ENCODE results near the gene ABCA9.

ABCA9 gene

GRCh38 chr17:68937890-68938514 lies 122.7 kb downstream of the ABCA9 start:
- Histone ChIP-seq H3K79me2 (ENCODE audit: control insufficient read depth, insufficient read depth, low read length, unreplicated experiment) (no peaks in the 10 kb centered on the region), H3K27ac (ENCODE audit: low read depth, low read length) (no peak overlapping the region), H3K36me3 (ENCODE audit: insufficient read depth, low read length) (0 out of 2 replicates have a peak, but pooled peaks cover 3% of the 10 kb centered on the region), H2AFZ (ENCODE audit: low read length, unreplicated experiment) (no peak overlapping the region), H3K4me1 (ENCODE audit: control insufficient read depth, insufficient read depth, low read length, unreplicated experiment) (no peaks in the 10 kb centered on the region), H3K27me3 (ENCODE audit: insufficient read depth, low read length) (no peaks in the 10 kb centered on the region), H3K4me3 (ENCODE audit: low read depth, low read length) (no peak overlapping the region)

DNA sequence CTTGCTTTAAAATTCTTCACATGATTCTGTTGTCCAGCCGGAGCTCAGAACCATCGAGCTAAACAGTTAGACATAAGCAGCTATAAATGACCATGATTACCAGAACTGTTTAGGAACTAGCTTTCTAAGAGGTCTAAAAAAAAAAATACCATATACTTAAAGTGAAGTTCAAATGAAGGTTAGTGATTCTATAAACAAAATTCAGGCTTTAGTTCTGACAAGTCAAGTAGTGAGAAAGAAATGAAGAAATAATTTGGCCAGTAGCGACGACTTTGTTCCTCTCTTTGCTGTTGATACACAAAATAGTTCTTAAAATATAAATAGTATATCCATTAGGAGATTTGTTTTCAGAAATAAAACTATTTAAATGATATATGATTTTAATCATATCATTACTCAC lies 133.2 kb downstream of the ABCA9 start:
- H3K4me3 ChIP-seq (ENCODE audit: low read depth, low read length) = no peak overlapping the region
- H3K4me1 ChIP-seq (ENCODE audit: control insufficient read depth, insufficient read depth, low read length, unreplicated experiment) = no peaks in the 10 kb centered on the region
- H2AFZ ChIP-seq (ENCODE audit: low read length, unreplicated experiment) = no peak overlapping the region
- H3K79me2 ChIP-seq (ENCODE audit: control insufficient read depth, insufficient read depth, low read length, unreplicated experiment) = no peaks in the 10 kb centered on the region
- H3K36me3 ChIP-seq (ENCODE audit: insufficient read depth, low read length) = no peaks in the 10 kb centered on the region
- H3K27ac ChIP-seq (ENCODE audit: low read depth, low read length) = no peak overlapping the region
- no peaks in the 10 kb centered on the region for H3K27me3 ChIP-seq (ENCODE audit: insufficient read depth, low read length)

DNA sequence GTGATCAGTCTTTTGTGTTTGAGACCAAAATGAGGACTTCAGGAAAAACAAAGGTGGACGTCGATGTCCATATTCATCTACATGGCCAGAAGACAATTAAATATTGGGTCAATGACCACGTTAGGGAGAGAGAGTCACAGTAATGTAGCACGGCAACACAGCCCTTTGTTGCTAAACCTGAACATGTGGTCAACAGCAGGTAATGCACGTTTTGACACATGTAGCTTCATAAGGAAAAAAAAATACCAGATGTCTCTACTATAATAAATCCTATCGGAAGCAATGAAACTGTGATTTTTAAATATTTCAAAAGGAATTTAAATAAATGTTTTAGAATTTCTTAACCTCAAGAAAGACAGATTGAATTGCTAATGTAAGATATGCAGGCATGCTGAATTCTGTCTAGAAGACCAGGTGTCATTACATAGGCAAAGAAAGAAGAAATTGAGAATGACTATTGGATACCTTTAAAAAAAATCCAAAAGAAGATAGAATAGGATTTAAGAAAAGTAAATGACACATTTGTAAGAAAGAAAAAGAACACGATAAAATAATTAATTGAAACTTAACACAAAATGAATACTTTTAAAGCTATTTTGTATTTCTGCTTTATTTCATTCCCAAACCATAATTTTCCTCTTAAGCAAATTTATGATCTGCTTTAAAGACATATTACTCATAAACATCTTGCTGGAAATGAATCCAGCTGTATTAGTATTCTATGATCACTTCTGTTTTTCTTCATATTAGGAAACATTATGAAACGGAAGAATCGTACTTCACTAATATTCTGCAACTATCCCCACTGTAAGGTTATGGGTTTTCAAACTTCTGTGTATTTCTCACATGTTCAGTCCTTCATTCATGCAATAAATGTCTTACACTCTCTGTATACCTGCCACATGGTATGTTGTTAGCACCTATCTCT lies 135.7 kb downstream of the ABCA9 start:
- no peaks in the 10 kb centered on the region for H3K27me3 ChIP-seq (ENCODE audit: insufficient read depth, low read length)
- no peaks in the 10 kb centered on the region for H3K79me2 ChIP-seq (ENCODE audit: control insufficient read depth, insufficient read depth, low read length, unreplicated experiment)
- no peak overlapping the region for H3K27ac ChIP-seq (ENCODE audit: low read depth, low read length)
- no peak overlapping the region for H3K4me3 ChIP-seq (ENCODE audit: low read depth, low read length)
- H3K36me3 ChIP-seq (ENCODE audit: insufficient read depth, low read length) = no peaks in the 10 kb centered on the region
- H2AFZ ChIP-seq (ENCODE audit: low read length, unreplicated experiment) = no peak overlapping the region
- H3K4me1 ChIP-seq (ENCODE audit: control insufficient read depth, insufficient read depth, low read length, unreplicated experiment) = no peaks in the 10 kb centered on the region

Data from ACC112 (cell line).